Ureter (tissue), 1 donor: ENCODE data around the gene MICAL3. TPM values are rescaled to one million over a fixed set of nuclear protein-coding genes. Genes with fewer than 3 reads are reported as not detected.
"Not testable (repeated sequence)": the region's sequence is repeated elsewhere in the genome, so short reads cannot be mapped to it uniquely, and the experiment has no call there.

Experiments
- DNase-seq: peaks from one replicate; pipeline ENCODE4 v3.0.0-alpha.2; 2020; ENCODE audit warnings: low spot score
- total RNA-seq: library from RNA; stranded (reverse); gene quantifications from one replicate; pipeline ENCODE4 v1.2.4, GENCODE V29; 2023
- donor health status: DM: yes; HTN: yes; CAD: no.

Gene MICAL3
- total RNA-seq, 1 donor from 2014 or later, result 67.1 TPM

- DNase-seq, result no peak
Measured at GRCh38 chr22:18060646-18061620, 36.6 kb upstream of the MICAL3 start.

GRCh38 chr22:18059991-18060390, 35.6 kb upstream of the MICAL3 start:
- DNase-seq, result no peak

- DNase-seq, result no peak
Measured at GRCh38 chr22:18059473-18059872, 35.1 kb upstream of the MICAL3 start.

- no peak for DNase-seq
Measured at GRCh38 chr22:18059094-18059417, 34.7 kb upstream of the MICAL3 start.

GRCh38 chr22:18058371-18059093, 34.2 kb upstream of the MICAL3 start:
- no peak for DNase-seq

- DNase-seq, result peak; percentile 79
Measured at GRCh38 chr22:18057568-18058209, 33.3 kb upstream of the MICAL3 start.

GRCh38 chr22:18056807-18057474, 32.6 kb upstream of the MICAL3 start:
- no peak for DNase-seq

- no peak for DNase-seq
Measured at GRCh38 chr22:18056161-18056666, 31.9 kb upstream of the MICAL3 start.

GRCh38 chr22:18055619-18056160, 31.3 kb upstream of the MICAL3 start:
- DNase-seq, result no peak

- DNase-seq, result not testable (repeated sequence)
Measured at GRCh38 chr22:18053216-18053946, 29.0 kb upstream of the MICAL3 start.

- not testable (repeated sequence) for DNase-seq
Measured at GRCh38 chr22:18051113-18051512, 26.8 kb upstream of the MICAL3 start.

GRCh38 chr22:18050065-18050464, 25.7 kb upstream of the MICAL3 start:
- DNase-seq, result no peak

GRCh38 chr22:18048441-18048898, 24.1 kb upstream of the MICAL3 start:
- no peak for DNase-seq

GRCh38 chr22:18048041-18048440, 23.7 kb upstream of the MICAL3 start:
- DNase-seq, result no peak

- no peak for DNase-seq
Measured at GRCh38 chr22:18045794-18046193, 21.4 kb upstream of the MICAL3 start.

GRCh38 chr22:18044548-18045271, 20.3 kb upstream of the MICAL3 start:
- no peak for DNase-seq

GRCh38 chr22:18042685-18043084, 18.3 kb upstream of the MICAL3 start:
- DNase-seq, result no peak

- not testable (repeated sequence) for DNase-seq
Measured at GRCh38 chr22:18040898-18041297, 16.5 kb upstream of the MICAL3 start.

GRCh38 chr22:18035751-18036150, 11.4 kb upstream of the MICAL3 start:
- DNase-seq, result no peak

GRCh38 chr22:18034076-18034475, 9.7 kb upstream of the MICAL3 start:
- DNase-seq, result no peak
